Raji (cell line): ENCODE data around the gene ATXN1.

Experiments used
- POLR2A ChIP-seq: IDR thresholded peaks from 2 replicates; pipeline ENCODE4 v1.6.1; 2011; ENCODE audit warnings: low read depth, low read length, control low read depth; ENCODE audit not compliant: insufficient read depth

The ATXN1 gene

GRCh38 chr6:16592223-16592911 is 168.9 kb downstream of the ATXN1 start:
- no peak for TF ChIP-seq POLR2A

GRCh38 chr6:16591396-16592222 is 169.7 kb downstream of the ATXN1 start:
- TF ChIP-seq POLR2A = no peak

- TF ChIP-seq POLR2A = no peak
Measured at GRCh38 chr6:16585805-16586204, 175.5 kb downstream of the ATXN1 start.

- TF ChIP-seq POLR2A = no peak
Measured at GRCh38 chr6:16583144-16583762, 178.0 kb downstream of the ATXN1 start.

GRCh38 chr6:16582446-16583143 is 178.7 kb downstream of the ATXN1 start:
- no peak for TF ChIP-seq POLR2A

GRCh38 chr6:16578695-16579285 is 182.5 kb downstream of the ATXN1 start:
- TF ChIP-seq POLR2A = no peak

- no peak for TF ChIP-seq POLR2A
Measured at GRCh38 chr6:16576451-16577368, 184.6 kb downstream of the ATXN1 start.

- TF ChIP-seq POLR2A = no peak
Measured at GRCh38 chr6:16575655-16576054, 185.6 kb downstream of the ATXN1 start.

GRCh38 chr6:16572943-16573342 is 188.3 kb downstream of the ATXN1 start:
- TF ChIP-seq POLR2A = no peak

GRCh38 chr6:16572317-16572716 is 188.9 kb downstream of the ATXN1 start:
- no peak for TF ChIP-seq POLR2A

- TF ChIP-seq POLR2A = no peak
Measured at GRCh38 chr6:16570946-16571345, 190.3 kb downstream of the ATXN1 start.

- TF ChIP-seq POLR2A = no peak
Measured at GRCh38 chr6:16570221-16570553, 191.1 kb downstream of the ATXN1 start.

- no peak for TF ChIP-seq POLR2A
Measured at GRCh38 chr6:16568128-16568527, 193.1 kb downstream of the ATXN1 start.

GRCh38 chr6:16567071-16567470 is 194.2 kb downstream of the ATXN1 start:
- no peak for TF ChIP-seq POLR2A

- no peak for TF ChIP-seq POLR2A
Measured at GRCh38 chr6:16564436-16564835, 196.8 kb downstream of the ATXN1 start.
